Lower leg skin (tissue), 3 donors: ENCODE results near the gene NT5DC1.

Experiments used
- CTCF ChIP-seq, 3 donors: fragments of 450-650 bp; IDR thresholded peaks; one replicate each; pipeline ENCODE4 v1.5.1; 2016; ENCODE audit warnings: antibody characterized with exemption in 3 of 3, mild to moderate bottlenecking in 3 of 3, moderate library complexity in 2 of 3
- POLR2A ChIP-seq, 2 donors: fragments of 450-650 bp; IDR thresholded peaks; one replicate each; pipeline ENCODE4 v1.6.1; 2016 to 2017; ENCODE audit warnings: antibody characterized with exemption in 2 of 2, mild to moderate bottlenecking in 1 of 2, moderate library complexity in 1 of 2

- TF ChIP-seq CTCF (IDR thresholded peaks at IDR 0.05) (no peak), POLR2A (IDR thresholded peaks at IDR 0.05) (no peak)
These were observed 143.6 kb downstream of the NT5DC1 start for GRCh38 chr6:116244284-116244683.
